GM19193 (cell line): ENCODE results near the gene PDE8A.

ENCODE experiments used
- POLR2A ChIP-seq: IDR thresholded peaks from 4 replicates; pipeline ENCODE4 v1.6.1; 2011; ENCODE audit not compliant: insufficient read depth, insufficient read length; ENCODE audit errors: extremely low read depth

The PDE8A gene

GRCh38 chr15:85019815-85020590, 38.3 kb downstream of the PDE8A start:
- no peak for TF ChIP-seq POLR2A

GRCh38 chr15:85021409-85021808, 39.8 kb downstream of the PDE8A start:
- TF ChIP-seq POLR2A = no peak

GRCh38 chr15:85022860-85023403, 41.3 kb downstream of the PDE8A start:
- TF ChIP-seq POLR2A = no peak

GRCh38 chr15:85024003-85024402, 42.3 kb downstream of the PDE8A start:
- TF ChIP-seq POLR2A = no peak

- no peak for TF ChIP-seq POLR2A
These were observed 43.1 kb downstream of the PDE8A start for GRCh38 chr15:85024509-85025336.

- no peak for TF ChIP-seq POLR2A
These were observed 44.0 kb downstream of the PDE8A start for GRCh38 chr15:85025516-85026251.

- TF ChIP-seq POLR2A = no peak
These were observed 44.8 kb downstream of the PDE8A start for GRCh38 chr15:85026304-85027032.

- TF ChIP-seq POLR2A = no peak
These were observed 45.4 kb downstream of the PDE8A start for GRCh38 chr15:85027033-85027380.

GRCh38 chr15:85027421-85027820, 45.8 kb downstream of the PDE8A start:
- no peak for TF ChIP-seq POLR2A

GRCh38 chr15:85028416-85028815, 46.8 kb downstream of the PDE8A start:
- no peak for TF ChIP-seq POLR2A

- TF ChIP-seq POLR2A = no peak
These were observed 47.6 kb downstream of the PDE8A start for GRCh38 chr15:85029221-85029620.

- no peak for TF ChIP-seq POLR2A
These were observed 48.8 kb downstream of the PDE8A start for GRCh38 chr15:85030301-85030929.

- no peak for TF ChIP-seq POLR2A
These were observed 49.7 kb downstream of the PDE8A start for GRCh38 chr15:85031086-85031943.
